Cardiac muscle cell (in vitro differentiated cells and primary cell): ENCODE data around the gene AP2M1. TPM values are rescaled to one million over a fixed set of nuclear protein-coding genes. Genes with fewer than 3 reads are reported as not detected.

Experiments used
- DNase-seq, 2 donors: peaks; one replicate each; pipeline versions ENCODE4 v3.0.0 to v3.0.0-alpha.2; 2010 to 2017; ENCODE audit warnings: low read depth in 1 of 2, low spot score in 1 of 2
- H3K27ac ChIP-seq: fragments of 200-600 bp; sonication (generic); 2 replicates; pipeline ENCODE4 v1.5.1; 2016
- H3K27me3 ChIP-seq: fragments of 200-600 bp; sonication (generic); 2 replicates; pipeline ENCODE4 v1.6.0; 2016; ENCODE audit warnings: control low read depth
- H3K36me3 ChIP-seq: fragments of 200-600 bp; sonication (generic); 2 replicates; pipeline ENCODE4 v1.5.1; 2016; ENCODE audit warnings: control low read depth
- H3K4me1 ChIP-seq: fragments of 200-600 bp; sonication (generic); 2 replicates; pipeline ENCODE4 v1.8.1; 2017; ENCODE audit warnings: low read depth, mild to moderate bottlenecking, mixed run types
- H3K4me3 ChIP-seq: fragments of 200-600 bp; sonication (generic); 2 replicates; pipeline ENCODE4 v1.5.1; 2016; ENCODE audit warnings: mild to moderate bottlenecking
- H3K9me3 ChIP-seq: fragments of 200-600 bp; sonication (generic); 2 replicates; pipeline ENCODE4 v1.5.1; 2017; ENCODE audit warnings: low read depth, mild to moderate bottlenecking, control low read depth
- CTCF ChIP-seq: IDR thresholded peaks from 2 replicates; pipeline ENCODE4 v1.5.1; 2012; ENCODE audit warnings: low read depth, mild to moderate bottlenecking, low read length
- polyA plus RNA-seq: library from polyadenylated mRNA; unstranded; fragments of >200 nt; fragmentation: Nextera tagmentation; extraction: Ambion mirVana; gene quantifications from 2 replicates; pipeline ENCODE4 v1.2.1, GENCODE V29; 2016
- total RNA-seq: library from RNA; depleted of rRNA; stranded (reverse); fragments of >200 nt; gene quantifications from 2 replicates; pipeline ENCODE4 v1.2.3, GENCODE V29; 2016

AP2M1 gene
- total and polyA plus RNA-seq, 2 experiments from 2014 or later: 399 to 577 TPM

- Histone ChIP-seq H3K27me3 (no peaks in the 10 kb centered on the region), H3K4me1 (no peaks in the 10 kb centered on the region), H3K4me3 (no peak overlapping the region), H3K9me3 (no peaks in the 10 kb centered on the region), H3K36me3 (peaks cover 33% of the 10 kb centered on the region), H3K27ac (no peak overlapping the region)
- no peak for DNase-seq
- TF ChIP-seq CTCF: no peak
These were observed 31.3 kb upstream of the AP2M1 start for GRCh38 chr3:184143327-184143726.

GRCh38 chr3:184144505-184144904 lies 30.1 kb upstream of the AP2M1 start:
- TF ChIP-seq CTCF: no peak
- no peak for DNase-seq
- H3K27ac ChIP-seq: no peak overlapping the region
- no peaks in the 10 kb centered on the region for H3K4me1 ChIP-seq
- peaks cover 33% of the 10 kb centered on the region for H3K36me3 ChIP-seq
- H3K4me3 ChIP-seq: no peak overlapping the region
- H3K9me3 ChIP-seq: no peaks in the 10 kb centered on the region
- H3K27me3 ChIP-seq: no peaks in the 10 kb centered on the region

- Histone ChIP-seq H3K27me3 (no peaks in the 10 kb centered on the region), H3K36me3 (peaks cover 33% of the 10 kb centered on the region), H3K9me3 (no peaks in the 10 kb centered on the region), H3K27ac (peak overlapping the region; percentile 45), H3K4me3 (no peak overlapping the region), H3K4me1 (no peaks in the 10 kb centered on the region)
- DNase-seq: peak; percentile 52 to 69
- TF ChIP-seq CTCF: peak; percentile 48
These were observed 29.5 kb upstream of the AP2M1 start for GRCh38 chr3:184145111-184145524.

- Histone ChIP-seq H3K4me1 (no peaks in the 10 kb centered on the region), H3K27me3 (no peaks in the 10 kb centered on the region), H3K4me3 (no peak overlapping the region), H3K27ac (peak overlapping the region; percentile 45), H3K9me3 (no peaks in the 10 kb centered on the region), H3K36me3 (peaks cover 28% of the 10 kb centered on the region)
- no peak for DNase-seq
- TF ChIP-seq CTCF: no peak
These were observed 28.8 kb upstream of the AP2M1 start for GRCh38 chr3:184145751-184146270.

GRCh38 chr3:184148076-184148475 lies 26.6 kb upstream of the AP2M1 start:
- Histone ChIP-seq H3K4me1 (no peaks in the 10 kb centered on the region), H3K4me3 (no peak overlapping the region), H3K36me3 (peaks cover 16% of the 10 kb centered on the region), H3K27ac (no peak overlapping the region), H3K27me3 (no peaks in the 10 kb centered on the region), H3K9me3 (no peaks in the 10 kb centered on the region)
- no peak for DNase-seq
- TF ChIP-seq CTCF: no peak
